BJ (cell line): ENCODE results near the gene TAGAP. TPM values are rescaled to one million over a fixed set of nuclear protein-coding genes. Genes with fewer than 3 reads are reported as not detected.
A peak's percentile ranks its signal among the peaks of the same experiment; 100 is the strongest.

Source experiments
- CTCF ChIA-PET: fragments of 350-600 bp; formaldehyde crosslinking; extraction: SDS; loops from one replicate; lab custom pipeline; 2021; ENCODE audit warnings: antibody characterized with exemption, inconsistent platforms; lab: Yijun Ruan, JAX
- POLR2A ChIA-PET: fragments of 300-600 bp; sonication (Branson Sonifier 250); formaldehyde crosslinking; extraction: SDS; loops from one replicate; lab custom pipeline; 2021; ENCODE audit warnings: antibody characterized with exemption; lab: Charles Lee
- DNase-seq: peaks from one replicate; pipeline ENCODE4 v3.0.0-alpha.2; 2011; ENCODE audit warnings: low read depth
- H3K27me3 ChIP-seq: 2 replicates; pipeline ENCODE4 v1.6.0; 2011; ENCODE audit warnings: low read length; ENCODE audit not compliant: control insufficient read depth, insufficient read depth
- H3K36me3 ChIP-seq: 2 replicates; pipeline ENCODE4 v1.5.1; 2011; ENCODE audit warnings: low read length; ENCODE audit not compliant: control insufficient read depth, insufficient read depth
- H3K4me3 ChIP-seq: 2 replicates; pipeline ENCODE4 v1.5.1; 2011; ENCODE audit warnings: low read depth, mild to moderate bottlenecking, control low read depth, low read length
- polyA plus RNA-seq: library from polyadenylated mRNA; depleted of rRNA; stranded (reverse); fragments of >200 nt; gene quantifications from 2 replicates; pipeline ENCODE4 v1.2.3, GENCODE V29; 2011
- TF ChIP-seq, protein P1 (sequence below): IDR thresholded peaks from 2 replicates; pipeline ENCODE4 v1.5.1; 2011; ENCODE audit warnings: low read depth, mild to moderate bottlenecking, control low read depth, inconsistent platforms, low read length, moderate library complexity; ENCODE audit not compliant: insufficient read depth

The TAGAP gene
- polyA plus RNA-seq, 1 experiment: not detected

DNA sequence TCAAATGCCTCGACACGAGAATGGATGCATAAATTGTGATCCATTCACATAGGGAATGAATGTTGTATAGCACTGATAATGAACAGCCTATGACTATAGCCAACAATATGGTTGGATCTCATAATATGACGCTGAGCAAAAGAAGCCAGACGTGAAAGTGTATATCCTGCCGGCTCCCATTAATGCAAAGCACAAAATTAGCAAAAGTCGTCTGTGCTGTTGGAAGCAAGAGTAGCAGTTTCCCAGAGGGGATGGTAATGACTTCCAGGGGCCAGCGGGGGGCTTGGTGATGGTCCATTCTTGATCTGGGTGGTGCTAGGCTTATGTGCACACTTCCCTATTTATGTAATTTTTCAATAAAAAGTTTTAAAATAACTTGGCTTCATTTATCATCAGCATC, 1.0 kb upstream of the TAGAP start:
- H3K36me3 ChIP-seq: no peaks in the 10 kb centered on the region
- H3K27me3 ChIP-seq: peaks cover 5% of the 10 kb centered on the region
- TF ChIP-seq, protein P1, sequence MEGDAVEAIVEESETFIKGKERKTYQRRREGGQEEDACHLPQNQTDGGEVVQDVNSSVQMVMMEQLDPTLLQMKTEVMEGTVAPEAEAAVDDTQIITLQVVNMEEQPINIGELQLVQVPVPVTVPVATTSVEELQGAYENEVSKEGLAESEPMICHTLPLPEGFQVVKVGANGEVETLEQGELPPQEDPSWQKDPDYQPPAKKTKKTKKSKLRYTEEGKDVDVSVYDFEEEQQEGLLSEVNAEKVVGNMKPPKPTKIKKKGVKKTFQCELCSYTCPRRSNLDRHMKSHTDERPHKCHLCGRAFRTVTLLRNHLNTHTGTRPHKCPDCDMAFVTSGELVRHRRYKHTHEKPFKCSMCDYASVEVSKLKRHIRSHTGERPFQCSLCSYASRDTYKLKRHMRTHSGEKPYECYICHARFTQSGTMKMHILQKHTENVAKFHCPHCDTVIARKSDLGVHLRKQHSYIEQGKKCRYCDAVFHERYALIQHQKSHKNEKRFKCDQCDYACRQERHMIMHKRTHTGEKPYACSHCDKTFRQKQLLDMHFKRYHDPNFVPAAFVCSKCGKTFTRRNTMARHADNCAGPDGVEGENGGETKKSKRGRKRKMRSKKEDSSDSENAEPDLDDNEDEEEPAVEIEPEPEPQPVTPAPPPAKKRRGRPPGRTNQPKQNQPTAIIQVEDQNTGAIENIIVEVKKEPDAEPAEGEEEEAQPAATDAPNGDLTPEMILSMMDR: no peak
- H3K4me3 ChIP-seq: no peak overlapping the region
- ChIA-PET POLR2A (no interaction called here), CTCF (interaction anchor here (2.9 kb wide), 1 partner anchor 89 kb away, joined by 21 read pairs; no protein-coding TSS in a partner anchor)
- DNase-seq: no peak

DNA sequence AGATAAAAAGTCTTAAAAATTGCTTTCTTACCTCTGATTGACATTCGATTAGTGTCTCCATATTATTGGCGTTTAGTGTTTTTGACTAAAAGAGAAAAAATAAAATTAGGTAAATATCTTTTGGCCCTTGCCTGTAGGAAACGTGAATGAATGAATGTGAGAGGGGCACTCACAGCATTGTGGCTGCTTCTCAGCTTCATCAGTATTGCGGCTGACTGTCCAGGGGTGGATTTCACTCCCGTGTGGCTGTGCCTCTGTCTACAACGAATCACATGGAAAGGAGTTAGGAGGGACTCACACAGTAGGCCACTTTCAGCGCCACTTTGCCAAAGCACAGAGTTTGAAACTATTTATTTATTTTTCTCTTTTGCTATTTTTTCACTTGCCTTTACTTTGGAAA, 844 bp downstream of the TAGAP start:
- Histone ChIP-seq H3K36me3 (no peaks in the 10 kb centered on the region), H3K27me3 (peaks cover 6% of the 10 kb centered on the region), H3K4me3 (no peak overlapping the region)
- ChIA-PET CTCF (interaction anchor here (0.6 to 4.4 kb wide), 8 partner anchors 9 to 90 kb away, joined by 3 to 33 read pairs (median 8); partner anchors contain the start of gene RSPH3), POLR2A (no interaction called here)
- DNase-seq: no peak
- TF ChIP-seq, protein P1: no peak

DNA sequence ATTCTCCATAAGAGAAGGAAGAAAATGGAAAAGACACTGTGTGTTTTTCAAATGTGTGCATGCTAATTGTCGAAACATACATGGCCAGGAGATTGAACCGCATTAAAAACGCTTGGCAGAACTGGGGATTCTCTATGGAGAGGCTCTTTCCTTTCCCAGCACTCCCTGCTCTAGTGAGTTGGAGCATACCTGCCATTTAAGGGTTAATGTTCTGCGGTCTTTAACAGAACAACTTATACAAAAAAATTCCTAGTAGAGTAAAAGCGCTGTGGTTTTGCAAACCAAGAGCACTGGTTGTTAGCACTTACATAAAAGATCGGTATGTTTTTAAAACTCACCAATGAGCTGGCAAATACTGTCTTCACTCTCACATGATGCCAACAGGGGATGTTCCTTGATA, 1.5 kb downstream of the TAGAP start:
- CTCF ChIA-PET: interaction anchor here (1.0 to 4.4 kb wide), 21 partner anchors 10 to 135 kb away, joined by 3 to 42 read pairs (median 8); no protein-coding TSS in a partner anchor
- POLR2A ChIA-PET: no interaction called here

DNA sequence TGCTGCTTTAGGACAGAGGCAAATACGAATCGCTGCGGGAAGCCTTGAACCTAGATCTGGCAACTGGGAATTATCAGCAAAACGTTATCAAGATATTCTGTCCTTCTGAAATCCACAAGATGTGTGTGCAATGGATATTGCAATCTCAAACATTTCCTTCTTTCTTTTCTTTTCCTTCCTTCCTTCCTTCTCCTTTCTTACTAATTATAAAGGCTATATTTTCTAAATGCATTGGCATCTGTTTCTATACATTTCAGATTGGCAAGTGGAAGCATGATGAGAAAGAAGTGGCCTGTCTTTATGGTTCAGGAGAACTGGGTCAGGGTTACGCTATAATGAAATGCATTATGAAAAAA, 2.0 kb downstream of the TAGAP start:
- ChIA-PET POLR2A (no interaction called here), CTCF (interaction anchor here (1.0 to 4.4 kb wide), 20 partner anchors 10 to 135 kb away, joined by 3 to 42 read pairs (median 7); no protein-coding TSS in a partner anchor)
- DNase-seq: no peak
- TF ChIP-seq, protein P1: no peak
- no peaks in the 10 kb centered on the region for H3K36me3 ChIP-seq
- H3K4me3 ChIP-seq: no peak overlapping the region
- H3K27me3 ChIP-seq: peaks cover 7% of the 10 kb centered on the region

More for the DNA sequence above, 1.5 kb downstream of the TAGAP start:
- Histone ChIP-seq H3K36me3 (no peaks in the 10 kb centered on the region), H3K27me3 (peaks cover 6% of the 10 kb centered on the region), H3K4me3 (no peak overlapping the region)
- DNase-seq: no peak
- TF ChIP-seq, protein P1: no peak

DNA sequence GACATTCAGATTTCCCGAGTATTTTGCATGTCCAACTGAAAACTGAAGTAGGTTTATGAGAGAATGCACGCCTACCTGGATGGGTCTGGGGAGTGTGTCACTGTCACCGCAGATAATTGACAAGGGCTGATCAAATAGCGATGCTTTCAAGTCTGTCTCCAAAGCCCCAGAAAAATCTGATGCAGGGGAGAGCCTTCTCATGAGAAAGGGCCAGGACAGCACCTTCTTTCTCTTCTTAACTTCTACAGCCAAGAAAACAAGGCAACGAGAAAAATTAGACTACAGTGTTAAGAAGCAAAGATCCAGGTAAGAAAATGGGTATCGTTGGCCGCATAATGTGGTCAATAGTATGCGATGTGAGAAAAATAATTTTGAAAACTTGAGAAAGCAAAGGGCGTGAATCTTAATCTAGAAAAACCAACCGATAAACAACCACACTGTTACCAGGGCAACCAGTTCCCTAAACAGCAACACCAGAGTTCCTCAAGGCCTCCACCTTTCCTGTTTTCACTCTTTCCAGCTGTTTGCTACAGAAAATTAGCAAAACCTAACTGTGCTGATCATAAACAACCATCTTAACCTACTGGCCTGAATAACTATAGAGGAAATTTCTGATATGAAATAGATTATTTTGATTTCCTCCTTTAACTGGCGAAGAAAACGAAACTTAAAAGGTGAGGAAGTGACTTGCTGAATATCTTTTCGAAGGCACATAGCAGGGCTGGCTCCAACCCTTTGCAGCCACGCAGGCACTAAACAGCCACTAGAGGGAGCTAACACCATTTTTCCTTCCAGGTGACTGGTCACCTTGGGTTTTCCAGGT, 2.6 kb downstream of the TAGAP start:
- Histone ChIP-seq H3K4me3 (no peak overlapping the region), H3K36me3 (no peaks in the 10 kb centered on the region), H3K27me3 (peaks cover 9% of the 10 kb centered on the region)
- POLR2A ChIA-PET: no interaction called here
- CTCF ChIA-PET: interaction anchor here (0.7 to 4.4 kb wide), 28 partner anchors 9 to 136 kb away, joined by 3 to 42 read pairs (median 4); no protein-coding TSS in a partner anchor
- TF ChIP-seq, protein P1: peak; percentile 94
- DNase-seq: no peak
